PC-3 (cell line): ENCODE results near the gene PROCA1. TPM values are rescaled to one million over a fixed set of nuclear protein-coding genes. Genes with fewer than 3 reads are reported as not detected.

Source experiments
- ATAC-seq: fragments of 200-7000 bp; cut with Tn5 transposase; 2 replicates; pipeline ENCODE4 v1.9.1; 2020; ENCODE audit warnings: mild to moderate bottlenecking, moderate library complexity
- BruUV-seq: library from RNA; stranded (reverse); fragments of 400-500 nt; replicated peaks from 2 replicates; lab custom pipeline; 2021; lab: Mats Ljungman, UMichigan
- CTCF ChIA-PET: fragments of 300-600 bp; sonication (Branson Sonifier 250); formaldehyde crosslinking; loops from one replicate; lab custom pipeline; 2022; ENCODE audit warnings: antibody characterized with exemption; lab: Charles Lee
- POLR2A ChIA-PET: fragments of 300-600 bp; sonication (Branson Sonifier 250); formaldehyde crosslinking; loops from one replicate; lab custom pipeline; 2022; ENCODE audit warnings: antibody characterized with exemption; ENCODE audit not compliant: unreplicated experiment; lab: Charles Lee
- DNase-seq: peaks from one replicate; pipeline ENCODE4 v3.0.0-alpha.2; 2015
- H2AFZ ChIP-seq: fragments of 300-600 bp; sonication (generic); 2 replicates; pipeline ENCODE4 v1.6.0; 2016; ENCODE audit warnings: antibody characterized with exemption, low read length
- H3F3A ChIP-seq: fragments of 300-600 bp; sonication (generic); one replicate; pipeline ENCODE4 v1.6.0; 2017; ENCODE audit warnings: antibody characterized with exemption, low read length, control low read depth, mild to moderate bottlenecking; ENCODE audit not compliant: unreplicated experiment
- H3K27ac ChIP-seq: fragments of 300-600 bp; sonication (generic); 2 replicates; pipeline ENCODE4 v1.5.1; 2016; ENCODE audit warnings: mild to moderate bottlenecking, low read length
- H3K27me3 ChIP-seq: fragments of 300-600 bp; sonication (generic); 2 replicates; pipeline ENCODE4 v1.6.1; 2016; ENCODE audit warnings: low read length, mixed read lengths
- H3K36me3 ChIP-seq: fragments of 300-600 bp; sonication (generic); 2 replicates; pipeline ENCODE4 v1.6.1; 2016; ENCODE audit warnings: low read depth, mixed run types, low read length, mixed read lengths
- H3K4me1 ChIP-seq: fragments of 300-600 bp; sonication (generic); 2 replicates; pipeline ENCODE4 v1.5.1; 2016; ENCODE audit warnings: low read length; ENCODE audit not compliant: insufficient read depth
- H3K4me2 ChIP-seq: fragments of 300-600 bp; sonication (generic); 2 replicates; pipeline ENCODE4 v1.6.0; 2016; ENCODE audit warnings: low read length
- H3K4me3 ChIP-seq: fragments of 300-600 bp; sonication (generic); 2 replicates; pipeline ENCODE4 v1.5.1; 2016; ENCODE audit warnings: mild to moderate bottlenecking, low read length, mixed read lengths
- H3K79me2 ChIP-seq: fragments of 300-600 bp; sonication (generic); 2 replicates; pipeline ENCODE4 v1.6.1; 2017; ENCODE audit warnings: low read length, mixed read lengths
- H3K9ac ChIP-seq: fragments of 300-600 bp; sonication (generic); 2 replicates; pipeline ENCODE4 v1.6.0; 2016; ENCODE audit warnings: mild to moderate bottlenecking, low read length
- H3K9me2 ChIP-seq: fragments of 300-600 bp; sonication (generic); replicated peaks from 2 replicates; pipeline ENCODE4 v1.6.1; 2016; ENCODE audit warnings: mixed run types, low read length, mixed read lengths
- H3K9me3 ChIP-seq: fragments of 300-600 bp; sonication (generic); 2 replicates; pipeline ENCODE4 v1.6.1; 2016; ENCODE audit warnings: low read length, mixed read lengths
- H4K20me1 ChIP-seq: fragments of 300-600 bp; sonication (generic); 2 replicates; pipeline ENCODE4 v1.6.1; 2016; ENCODE audit warnings: low read length, mixed read lengths
- CTCF ChIP-seq: fragments of 300-600 bp; sonication (generic); conservative IDR thresholded peaks from 2 replicates; pipeline ENCODE4 v1.5.1; 2017; ENCODE audit warnings: antibody characterized with exemption, low read depth, mild to moderate bottlenecking, low read length
- EZH2 ChIP-seq: fragments of 300-600 bp; sonication (generic); IDR thresholded peaks from one replicate; pipeline ENCODE4 v1.6.1; 2017; ENCODE audit warnings: antibody characterized with exemption, mild to moderate bottlenecking, low read length; ENCODE audit not compliant: unreplicated experiment
- EZH2phosphoT487 ChIP-seq: fragments of 300-600 bp; sonication (generic); IDR thresholded peaks from 2 replicates; pipeline ENCODE4 v1.6.1; 2018; ENCODE audit warnings: mild to moderate bottlenecking, antibody characterized with exemption, low read length, borderline replicate concordance
- intact Hi-C: fragments of 100-400 bp; cut with micrococcal nuclease; formaldehyde crosslinking; loops from 2 replicates; pipeline ENCODE4 v1.9.0; 2023
- total RNA-seq: library from RNA; depleted of rRNA; stranded (reverse); fragments of >200 nt; gene quantifications from 2 replicates; pipeline ENCODE4 v1.2.3, GENCODE V29; 2014

PROCA1 gene
- total RNA-seq, 1 experiment from 2014 or later, result 1.9 TPM

- no peaks in the 10 kb centered on the region for H3K79me2 ChIP-seq
- H3K9ac ChIP-seq, result no peak overlapping the region
- no peaks in the 10 kb centered on the region for H4K20me1 ChIP-seq
- no peak for DNase-seq
- no peaks in the 10 kb centered on the region for H3K9me3 ChIP-seq
- ChIA-PET POLR2A (no interaction called here), CTCF (no interaction called here)
- peaks cover 8% of the 10 kb centered on the region for H3K4me1 ChIP-seq
- TSS peak; percentile 12 for BruUV-seq
- ATAC-seq, result no peak
- no peaks in the 10 kb centered on the region for H3F3A ChIP-seq
- TF ChIP-seq EZH2 (no peak), EZH2phosphoT487 (no peak), CTCF (no peak)
- no peaks in the 10 kb centered on the region for H3K9me2 ChIP-seq
- no peak overlapping the region for H3K4me3 ChIP-seq
- no peak overlapping the region for H2AFZ ChIP-seq
- H3K27ac ChIP-seq, result no peak overlapping the region
- intact Hi-C loops, result no loop called here
- no peak overlapping the region for H3K4me2 ChIP-seq
- H3K36me3 ChIP-seq, result peaks cover 5% of the 10 kb centered on the region
- H3K27me3 ChIP-seq, result no peaks in the 10 kb centered on the region
These were observed 44.5 kb upstream of the PROCA1 start for GRCh38 chr17:28756049-28756804.

- Histone ChIP-seq H3F3A (no peaks in the 10 kb centered on the region), H3K9me2 (no peaks in the 10 kb centered on the region), H3K9ac (no peak overlapping the region), H3K9me3 (no peaks in the 10 kb centered on the region), H3K36me3 (peaks cover 10% of the 10 kb centered on the region), H3K27me3 (no peaks in the 10 kb centered on the region), H3K4me3 (no peak overlapping the region), H3K4me2 (no peak overlapping the region), H3K4me1 (0 out of 2 replicates have a peak, but pooled peaks cover under 1% of the 10 kb centered on the region), H2AFZ (no peak overlapping the region), H3K79me2 (peaks cover 4% of the 10 kb centered on the region; the same call in 1 of the 2 replicates), H3K27ac (no peak overlapping the region), H4K20me1 (peaks cover 3% of the 10 kb centered on the region; the same call in 1 of the 2 replicates)
- TF ChIP-seq EZH2 (no peak), EZH2phosphoT487 (no peak)
- intact Hi-C loops, result no loop called here
- POLR2A ChIA-PET, result no interaction called here
- ATAC-seq, result no peak
- BruUV-seq, result no TSS peak
- no peak for DNase-seq
- CTCF ChIA-PET, result no interaction called here
These were observed 43.8 kb upstream of the PROCA1 start for GRCh38 chr17:28755486-28755885.

GRCh38 chr17:28751600-28752366 lies 40.1 kb upstream of the PROCA1 start:
- no peak overlapping the region for H3K4me2 ChIP-seq
- peaks cover 13% of the 10 kb centered on the region for H4K20me1 ChIP-seq

More at GRCh38 chr17:28751600-28752366, 40.1 kb upstream of the PROCA1 start:
- H3F3A ChIP-seq, result no peaks in the 10 kb centered on the region
- H3K27ac ChIP-seq, result no peak overlapping the region
- ChIA-PET CTCF (interaction anchor here (0.9 kb wide), 1 partner anchor 25 kb away, joined by 3 read pairs; no protein-coding TSS in a partner anchor), POLR2A (interaction anchor here (0.5 to 0.7 kb wide), 2 partner anchors 25 to 130 kb away, joined by 3 to 16 read pairs; no protein-coding TSS in a partner anchor)
- TF ChIP-seq EZH2phosphoT487, result no peak
- TF ChIP-seq EZH2, result no peak
- TF ChIP-seq CTCF, result no peak
- no peaks in the 10 kb centered on the region for H3K9me3 ChIP-seq
- no peaks in the 10 kb centered on the region for H3K27me3 ChIP-seq
- DNase-seq (no peak), ATAC-seq (no peak)
- intact Hi-C loops, result no loop called here
- no peak overlapping the region for H2AFZ ChIP-seq
- peaks cover 30% of the 10 kb centered on the region for H3K36me3 ChIP-seq
- no peak overlapping the region for H3K4me3 ChIP-seq
- H3K9ac ChIP-seq, result no peak overlapping the region
- peaks cover 25% of the 10 kb centered on the region for H3K79me2 ChIP-seq
- H3K4me1 ChIP-seq, result peaks cover 10% of the 10 kb centered on the region
- BruUV-seq, result no TSS peak
- H3K9me2 ChIP-seq, result no peaks in the 10 kb centered on the region
